Mesenchymal stem cell (in vitro differentiated cells and primary cell): ENCODE data around the gene HS3ST1.

Experiments
- DNase-seq: peaks from one replicate; pipeline ENCODE4 v3.0.0-alpha.2; 2013
- H2AFZ ChIP-seq: one replicate; pipeline ENCODE4 v1.6.1; 2013; ENCODE audit warnings: low read depth, mild to moderate bottlenecking, control low read depth, inconsistent platforms, low read length, moderate library complexity
- H2AK5ac ChIP-seq: 2 replicates; pipeline ENCODE4 v1.6.1; 2013; ENCODE audit warnings: low read length, moderate library complexity, mild to moderate bottlenecking, inconsistent platforms; ENCODE audit not compliant: severe bottlenecking
- H2BK120ac ChIP-seq: one replicate; pipeline ENCODE4 v1.6.1; 2013; ENCODE audit warnings: low read depth, mild to moderate bottlenecking, inconsistent platforms, low read length, moderate library complexity
- H2BK12ac ChIP-seq, 2 experiments: one replicate each; pipeline ENCODE4 v1.6.1; 2013; ENCODE audit warnings: inconsistent platforms in 2 of 2, low read length in 2 of 2, mild to moderate bottlenecking in 2 of 2, moderate library complexity in 2 of 2, control low read depth in 1 of 2
- H2BK15ac ChIP-seq: one replicate; pipeline ENCODE4 v1.6.1; 2013; ENCODE audit warnings: mild to moderate bottlenecking, low read depth, inconsistent platforms; ENCODE audit not compliant: poor library complexity, severe bottlenecking
- H2BK5ac ChIP-seq: 2 replicates; pipeline ENCODE4 v1.6.1; 2013; ENCODE audit warnings: low read depth, mild to moderate bottlenecking, low read length, control low read depth, inconsistent platforms; ENCODE audit not compliant: poor library complexity, severe bottlenecking
- H3K14ac ChIP-seq, 2 experiments: one replicate each; pipeline ENCODE4 v1.6.1; 2013; ENCODE audit warnings: inconsistent platforms in 2 of 2, low read length in 2 of 2, control low read depth in 1 of 2, mild to moderate bottlenecking in 1 of 2, moderate library complexity in 1 of 2
- H3K18ac ChIP-seq, 2 experiments: one replicate each; pipeline ENCODE4 v1.6.1; 2013; ENCODE audit warnings: inconsistent platforms in 2 of 2, low read length in 2 of 2, control low read depth in 1 of 2, low read depth in 1 of 2, mild to moderate bottlenecking in 1 of 2
- H3K23ac ChIP-seq, 2 experiments: one replicate each; pipeline ENCODE4 v1.6.1; 2013; ENCODE audit warnings: inconsistent platforms in 2 of 2, low read length in 2 of 2, mild to moderate bottlenecking in 2 of 2, moderate library complexity in 2 of 2, control low read depth in 1 of 2
- H3K27ac ChIP-seq: 2 replicates; pipeline ENCODE4 v1.5.1; 2013; ENCODE audit warnings: mild to moderate bottlenecking, moderate library complexity, low read length, control low read depth, inconsistent platforms; ENCODE audit not compliant: poor library complexity, severe bottlenecking
- H3K27me3 ChIP-seq, 2 experiments: 2 replicates each; pipeline versions ENCODE4 v1.6.1 to v1.7.0; 2013; ENCODE audit warnings: low read length in 2 of 2, mild to moderate bottlenecking in 2 of 2, moderate library complexity in 2 of 2, control low read depth in 1 of 2, inconsistent platforms in 1 of 2; ENCODE audit not compliant: control insufficient read depth in 1 of 2, insufficient read depth in 1 of 2
- H3K36me3 ChIP-seq, 2 experiments: 2 replicates each; pipeline versions ENCODE4 v1.6.1 to v1.7.0; 2013; ENCODE audit warnings: low read length in 2 of 2, control low read depth in 1 of 2, inconsistent platforms in 1 of 2, low read depth in 1 of 2, mild to moderate bottlenecking in 1 of 2; ENCODE audit not compliant: insufficient read depth in 2 of 2, control insufficient read depth in 1 of 2
- H3K4ac ChIP-seq, 2 experiments: one replicate each; pipeline ENCODE4 v1.6.1; 2013; ENCODE audit warnings: inconsistent platforms in 2 of 2, low read length in 2 of 2, mild to moderate bottlenecking in 2 of 2, moderate library complexity in 2 of 2, control low read depth in 1 of 2, low read depth in 1 of 2
- H3K4me1 ChIP-seq: 2 replicates; pipeline ENCODE4 v1.6.1; 2013; ENCODE audit warnings: low read depth, low read length, control low read depth; ENCODE audit not compliant: control insufficient read depth, insufficient read depth
- H3K4me2 ChIP-seq: 2 replicates; pipeline ENCODE4 v1.6.1; 2013; ENCODE audit warnings: low read length, mild to moderate bottlenecking, inconsistent platforms; ENCODE audit not compliant: poor library complexity, severe bottlenecking
- H3K4me3 ChIP-seq, 2 experiments: 2 replicates each; pipeline versions ENCODE4 v1.5.1 to v1.7.0; 2013; ENCODE audit warnings: low read length in 2 of 2, mild to moderate bottlenecking in 2 of 2, control low read depth in 1 of 2, low read depth in 1 of 2; ENCODE audit not compliant: insufficient read depth in 1 of 2
- H3K79me1 ChIP-seq: replicated peaks from 2 replicates; pipeline ENCODE4 v1.6.1; 2013; ENCODE audit warnings: mild to moderate bottlenecking, control low read depth, low read length, inconsistent platforms; ENCODE audit not compliant: poor library complexity, severe bottlenecking
- H3K9ac ChIP-seq: 2 replicates; pipeline ENCODE4 v1.7.0; 2013; ENCODE audit warnings: mild to moderate bottlenecking, low read length, moderate library complexity
- H3K9me3 ChIP-seq: 2 replicates; pipeline ENCODE4 v1.7.0; 2013; ENCODE audit warnings: mild to moderate bottlenecking, low read length; ENCODE audit not compliant: control insufficient read depth
- H4K8ac ChIP-seq: one replicate; pipeline ENCODE4 v1.6.1; 2013; ENCODE audit warnings: inconsistent platforms, mild to moderate bottlenecking, low read length, moderate library complexity
- H4K91ac ChIP-seq: one replicate; pipeline ENCODE4 v1.6.1; 2013; ENCODE audit warnings: mild to moderate bottlenecking, low read length, inconsistent platforms
- whole genome bisulfite sequencing: methylation state at CpG from one replicate; pipeline ENCODE4 v1.1.7; 2013; ENCODE audit warnings: mixed read lengths; 5-methylcytosine and 5-hydroxymethylcytosine counted together

HS3ST1 gene

DNA sequence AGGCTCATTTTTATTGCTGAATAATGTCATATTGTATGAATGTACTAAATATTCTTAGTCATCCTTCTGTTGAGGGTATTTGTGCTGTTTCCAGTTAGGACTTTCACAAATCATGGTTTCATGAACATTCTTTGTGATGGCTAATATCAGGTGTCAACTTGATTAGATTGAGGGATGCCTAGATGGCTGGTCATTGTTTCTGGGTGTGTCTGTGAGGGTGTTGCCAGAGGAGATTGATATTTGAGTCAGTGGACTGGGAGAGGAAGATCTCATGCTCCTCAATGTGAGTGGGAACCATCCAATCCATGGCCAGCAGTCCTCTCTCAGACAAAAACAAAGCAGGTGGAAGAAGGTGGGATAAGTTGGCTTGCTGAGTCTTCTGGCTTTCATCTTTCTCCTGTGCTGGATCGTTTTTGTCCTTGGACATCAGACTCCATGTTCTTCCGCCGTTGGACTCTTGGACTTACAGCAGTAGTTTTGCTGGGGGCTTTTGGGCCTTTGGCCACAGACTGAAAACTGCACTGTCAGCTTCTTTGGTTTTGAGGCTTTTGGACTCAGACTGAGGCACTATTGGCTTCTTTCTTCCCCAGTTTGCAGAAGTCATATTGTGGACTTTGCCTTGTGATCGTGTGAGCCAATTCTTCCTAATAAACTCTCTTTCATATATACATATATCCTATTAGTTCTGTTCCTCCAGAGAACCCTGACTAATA lies 11.9 kb upstream of the HS3ST1 start:
- Histone ChIP-seq H2BK5ac (no peak overlapping the region), H2BK15ac (no peak overlapping the region), H3K27ac (no peak overlapping the region), H4K91ac (no peak overlapping the region), H3K79me1 (no peaks in the 10 kb centered on the region), H3K4me3 (no peak overlapping the region), H3K4me2 (no peak overlapping the region), H3K18ac (no peak overlapping the region), H4K8ac (no peak overlapping the region), H3K9ac (no peak overlapping the region), H3K36me3 (no peaks in the 10 kb centered on the region), H2BK120ac (no peak overlapping the region), H3K4me1 (peaks cover 2% of the 10 kb centered on the region), H3K23ac (no peak overlapping the region), H2BK12ac (no peak overlapping the region), H2AFZ (no peak overlapping the region), H3K4ac (no peak overlapping the region), H3K14ac (no peak overlapping the region), H2AK5ac (no peak overlapping the region), H3K9me3 (no peaks in the 10 kb centered on the region), H3K27me3 (no peaks in the 10 kb centered on the region)
- WGBS, result 87% methylated on average over 4 of the region's 4 CpGs
- DNase-seq, result no peak

DNA sequence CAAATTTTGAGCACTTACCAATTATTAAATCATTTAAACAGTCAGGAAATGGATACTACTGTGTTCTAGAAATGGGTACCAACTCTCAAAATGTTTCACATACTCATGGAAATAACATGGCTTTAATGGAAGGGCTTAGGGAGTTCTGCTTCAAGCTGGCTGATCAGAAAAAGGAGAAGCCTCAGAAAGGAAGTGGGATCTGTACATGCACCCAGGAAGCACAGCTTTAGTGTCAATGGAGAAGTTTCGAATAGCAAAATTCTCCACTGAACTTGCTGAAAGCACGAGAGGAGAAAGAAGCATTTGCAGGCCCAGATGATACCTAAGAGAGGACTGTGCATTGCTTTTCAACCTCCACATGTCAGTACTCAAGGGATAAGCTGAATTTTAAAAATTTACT lies 11.1 kb upstream of the HS3ST1 start:
- Histone ChIP-seq H4K8ac (no peak overlapping the region), H3K27ac (no peak overlapping the region), H3K4me2 (no peak overlapping the region), H3K9ac (no peak overlapping the region), H3K23ac (no peak overlapping the region), H3K4me3 (no peak overlapping the region), H2BK12ac (no peak overlapping the region), H3K36me3 (no peaks in the 10 kb centered on the region), H3K4ac (no peak overlapping the region), H3K27me3 (no peaks in the 10 kb centered on the region), H3K4me1 (peaks cover 2% of the 10 kb centered on the region), H2AFZ (no peak overlapping the region), H3K9me3 (no peaks in the 10 kb centered on the region), H3K79me1 (no peaks in the 10 kb centered on the region), H2BK120ac (no peak overlapping the region), H2BK15ac (no peak overlapping the region), H3K18ac (no peak overlapping the region), H2AK5ac (no peak overlapping the region), H3K14ac (no peak overlapping the region), H2BK5ac (no peak overlapping the region), H4K91ac (no peak overlapping the region)
- 91% methylated on average over 2 of the region's 2 CpGs for WGBS
- DNase-seq, result no peak

DNA sequence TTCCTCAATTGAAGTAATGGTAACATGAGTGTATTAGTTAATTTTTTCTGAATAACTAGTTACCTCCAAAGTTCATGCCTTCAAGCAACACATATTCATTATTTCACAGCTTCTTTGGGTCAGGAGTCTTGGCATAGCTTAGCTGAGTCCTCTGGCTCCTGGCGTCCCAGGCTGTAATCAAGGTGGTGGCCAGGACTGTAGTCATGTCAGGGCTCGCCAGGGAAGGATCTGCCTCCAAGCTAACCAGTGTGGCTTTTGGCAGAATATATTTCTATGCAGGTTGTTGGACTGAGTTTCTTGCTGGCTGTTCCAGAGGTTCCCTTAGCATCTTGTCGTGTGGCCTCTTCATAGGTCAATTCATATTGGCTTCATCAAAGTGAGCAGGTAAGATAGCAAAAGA lies 10.0 kb upstream of the HS3ST1 start:
- Histone ChIP-seq H3K4me3 (no peak overlapping the region), H2AK5ac (no peak overlapping the region), H3K27me3 (no peaks in the 10 kb centered on the region), H2BK12ac (no peak overlapping the region), H3K4me2 (no peak overlapping the region), H3K27ac (no peak overlapping the region), H3K9ac (no peak overlapping the region), H3K23ac (no peak overlapping the region), H3K36me3 (no peaks in the 10 kb centered on the region), H3K18ac (no peak overlapping the region), H3K4me1 (peaks cover 2% of the 10 kb centered on the region), H4K91ac (no peak overlapping the region), H4K8ac (no peak overlapping the region), H2BK120ac (no peak overlapping the region), H2BK15ac (no peak overlapping the region), H3K79me1 (no peaks in the 10 kb centered on the region), H3K14ac (no peak overlapping the region), H2AFZ (no peak overlapping the region), H3K9me3 (no peaks in the 10 kb centered on the region), H3K4ac (no peak overlapping the region), H2BK5ac (no peak overlapping the region)
- no peak for DNase-seq
- WGBS, result 99% methylated on average over 3 of the region's 3 CpGs

DNA sequence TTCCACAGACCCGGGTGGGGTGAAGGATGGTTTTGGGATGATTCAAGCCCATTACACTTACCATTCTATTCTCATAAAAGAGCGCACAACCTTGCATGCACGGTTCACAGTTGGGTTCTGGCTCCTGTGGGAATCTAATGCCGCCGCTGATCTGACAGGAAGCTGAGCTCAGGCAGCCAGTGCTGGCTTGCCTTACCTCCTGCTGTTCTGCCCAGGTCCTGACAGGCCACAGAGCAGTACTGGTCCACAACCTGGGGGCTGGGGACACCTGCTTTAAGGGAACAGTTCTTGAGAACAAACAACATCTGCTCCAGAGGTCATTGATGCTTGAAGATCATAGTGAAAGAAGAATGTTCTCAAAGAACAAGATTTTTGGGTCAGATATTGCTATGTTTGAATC lies 8.0 kb upstream of the HS3ST1 start:
- no peaks in the 10 kb centered on the region for H3K36me3 ChIP-seq
- H4K8ac ChIP-seq, result no peak overlapping the region
- no peak overlapping the region for H3K4me3 ChIP-seq
- 40% methylated on average over 4 of the region's 5 CpGs for WGBS
- H2BK5ac ChIP-seq, result no peak overlapping the region
- no peak overlapping the region for H3K18ac ChIP-seq
- H3K4me2 ChIP-seq, result peak overlapping the region; percentile 4
- no peak for DNase-seq
- H3K9ac ChIP-seq, result no peak overlapping the region
- no peak overlapping the region for H4K91ac ChIP-seq
- H3K79me1 ChIP-seq, result no peaks in the 10 kb centered on the region
- no peak overlapping the region for H3K27ac ChIP-seq
- no peak overlapping the region for H2AFZ ChIP-seq
- no peak overlapping the region for H3K23ac ChIP-seq
- no peak overlapping the region for H2BK15ac ChIP-seq
- no peak overlapping the region for H2BK120ac ChIP-seq
- H3K4me1 ChIP-seq, result peaks cover 2% of the 10 kb centered on the region
- no peak overlapping the region for H2BK12ac ChIP-seq
- no peaks in the 10 kb centered on the region for H3K9me3 ChIP-seq
- no peaks in the 10 kb centered on the region for H3K27me3 ChIP-seq
- no peak overlapping the region for H2AK5ac ChIP-seq
- H3K14ac ChIP-seq, result no peak overlapping the region
- no peak overlapping the region for H3K4ac ChIP-seq
